GM12878 (cell line): ENCODE measurements around the gene MESD. TPM values are rescaled to one million over a fixed set of nuclear protein-coding genes. Genes with fewer than 3 reads are reported as not detected.

Experiments used
- ATAC-seq: fragments of 200-7000 bp; cut with Tn5 transposase; 3 replicates; pipeline ENCODE4 v1.9.1; 2020; ENCODE audit warnings: mild to moderate bottlenecking, moderate library complexity
- BruUV-seq: library from RNA; stranded (reverse); fragments of 400-500 nt; replicated peaks from 2 replicates; lab custom pipeline; 2021; lab: Mats Ljungman, UMichigan
- CTCF ChIA-PET: fragments of 300-600 bp; sonication (Branson Sonifier 250); formaldehyde crosslinking; extraction: SDS; loops from one replicate; lab custom pipeline; 2021; ENCODE audit warnings: inconsistent platforms; lab: Yijun Ruan, JAX
- POLR2A ChIA-PET: fragments of 350-600 bp; formaldehyde crosslinking; extraction: SDS; loops from one replicate; lab custom pipeline; 2021; ENCODE audit warnings: inconsistent platforms; lab: Charles Lee
- RAD21 ChIA-PET: fragments of 300-600 bp; sonication (Branson Sonifier 250); formaldehyde crosslinking; loops from one replicate; lab custom pipeline; 2023; ENCODE audit warnings: antibody characterized with exemption; ENCODE audit not compliant: unreplicated experiment; lab: Charles Lee
- SMC1A ChIA-PET: fragments of 300-600 bp; sonication (Branson Sonifier 250); formaldehyde crosslinking; loops from one replicate; lab custom pipeline; 2023; ENCODE audit not compliant: unreplicated experiment, uncharacterized antibody; lab: Charles Lee
- DNase-seq: peaks from one replicate; pipeline ENCODE4 v3.0.0-alpha.2; 2011; ENCODE audit warnings: low read depth, low spot score
- FAIRE-seq: peaks from 3 replicates; lab custom pipeline; 2011; peaks lifted over from hg19 to GRCh38; lab: Jason Lieb, UNC
- H2AFZ ChIP-seq: 2 replicates; pipeline ENCODE4 v1.6.0; 2011; ENCODE audit warnings: low read depth, low read length, control low read depth; ENCODE audit not compliant: control insufficient read depth
- H3K27ac ChIP-seq: 2 replicates; pipeline ENCODE4 v1.5.1; 2011; ENCODE audit warnings: control low read depth; ENCODE audit not compliant: control insufficient read depth, insufficient read depth
- H3K27me3 ChIP-seq, 2 experiments: replicated peaks in 1 of 2; 2 replicates each; pipeline versions ENCODE4 v1.6.0 to v1.6.1; 2011; ENCODE audit warnings: low read length in 1 of 2; ENCODE audit not compliant: control insufficient read depth in 2 of 2, insufficient read depth in 2 of 2
- H3K36me3 ChIP-seq, 2 experiments: 2 replicates each; pipeline ENCODE4 v1.5.1; 2011; ENCODE audit warnings: low read length in 1 of 2; ENCODE audit not compliant: control insufficient read depth in 2 of 2, insufficient read depth in 2 of 2
- H3K4me1 ChIP-seq: 2 replicates; pipeline ENCODE4 v1.6.1; 2011; ENCODE audit warnings: mild to moderate bottlenecking, low read length, moderate library complexity, mixed read lengths; ENCODE audit not compliant: control insufficient read depth, insufficient read depth
- H3K4me2 ChIP-seq: 2 replicates; pipeline ENCODE4 v1.6.0; 2011; ENCODE audit warnings: control low read depth; ENCODE audit not compliant: control insufficient read depth, insufficient read depth
- H3K4me3 ChIP-seq: fragments of 200-600 bp; sonication (generic); 2 replicates; pipeline ENCODE4 v1.5.1; 2016
- H3K79me2 ChIP-seq: 2 replicates; pipeline ENCODE4 v1.6.0; 2011; ENCODE audit warnings: low read length; ENCODE audit not compliant: control insufficient read depth, insufficient read depth
- H3K9ac ChIP-seq: 2 replicates; pipeline ENCODE4 v1.8.0; 2011; ENCODE audit warnings: low read length, control low read depth, mixed read lengths; ENCODE audit not compliant: control insufficient read depth, insufficient read depth
- H3K9me3 ChIP-seq: replicated peaks from 3 replicates; pipeline ENCODE4 v1.5.1; 2011; ENCODE audit warnings: mild to moderate bottlenecking, low read length; ENCODE audit not compliant: control insufficient read depth, insufficient read depth
- H4K20me1 ChIP-seq: 2 replicates; pipeline ENCODE4 v1.6.0; 2011; ENCODE audit not compliant: control insufficient read depth, insufficient read depth
- CHD1 ChIP-seq: IDR thresholded peaks from 2 replicates; pipeline ENCODE4 v1.6.1; 2012; ENCODE audit warnings: low read depth, low read length, improper control_type of control experiment
- ELK1 ChIP-seq: IDR thresholded peaks from 2 replicates; pipeline ENCODE4 v1.6.1; 2012; ENCODE audit warnings: low read depth, low read length, improper control_type of control experiment
- ESRRA ChIP-seq: IDR thresholded peaks from 2 replicates; pipeline ENCODE4 v1.6.1; 2012; ENCODE audit warnings: mild to moderate bottlenecking, low read length, improper control_type of control experiment
- FOXK2 ChIP-seq: fragments of 450-650 bp; IDR thresholded peaks from 2 replicates; pipeline ENCODE4 v1.6.1; 2017; ENCODE audit warnings: mild to moderate bottlenecking, moderate library complexity
- IKZF2 ChIP-seq, 2 experiments: fragments of 450-650 bp; IDR thresholded peaks; 2 replicates each; pipeline ENCODE4 v1.6.1; 2017; ENCODE audit warnings: mild to moderate bottlenecking in 2 of 2, moderate library complexity in 2 of 2
- MYB ChIP-seq: fragments of 150-350 bp; IDR thresholded peaks from 2 replicates; pipeline ENCODE4 v1.6.1; 2014; ENCODE audit warnings: mild to moderate bottlenecking, low read depth, low read length, borderline replicate concordance
- NBN ChIP-seq: fragments of 450-650 bp; IDR thresholded peaks from 2 replicates; pipeline ENCODE4 v1.6.1; 2016
- POU2F2 ChIP-seq: IDR thresholded peaks from 3 replicates; pipeline ENCODE4 v1.6.1; 2011; ENCODE audit warnings: low read depth, mild to moderate bottlenecking, low read length, borderline replicate concordance
- SMAD5 ChIP-seq: IDR thresholded peaks from 2 replicates; pipeline ENCODE4 v1.6.1; 2016; ENCODE audit warnings: antibody characterized with exemption, low read depth
- SPI1 ChIP-seq: IDR thresholded peaks from 2 replicates; pipeline ENCODE4 v1.6.1; 2011; ENCODE audit warnings: low read depth, mild to moderate bottlenecking, low read length, moderate library complexity, borderline replicate concordance; ENCODE audit not compliant: insufficient read depth
- WGBS: methylation state at CpG from one replicate; pipeline ENCODE4 v1.1.6; 2016; ENCODE audit warnings: low lambda C conversion rate; ENCODE audit not compliant: insufficient replicate concordance, insufficient coverage; ENCODE audit errors: missing lambda C conversion rate; 5-methylcytosine and 5-hydroxymethylcytosine counted together
- in situ Hi-C: fragments of 300-500 bp; cut with MboI; formaldehyde crosslinking; loops from 9 replicates; pipeline ENCODE4 v1.14.3; 2018; ENCODE audit warnings: mixed read lengths
- intact Hi-C: fragments of 100-400 bp; cut with micrococcal nuclease; formaldehyde crosslinking; loops from one replicate; pipeline ENCODE4 v1.14.2; 2022; ENCODE audit not compliant: unreplicated experiment
- polyA plus RNA-seq, 11 experiments: library from polyadenylated mRNA; depleted of rRNA in 4 of 11; unstranded in 6 of 11; stranded (reverse) in 5 of 11; fragments of >200 nt; fragmentation: Nextera tagmentation in 4 of 11; fragmentation: Illumina TruSeq in 1 of 11; extraction: Ambion mirVana in 4 of 11; extraction: Trizol in 1 of 11; gene quantifications; 1 replicate in 1 of 11; 2 replicates in 10 of 11; pipeline versions ENCODE4 v1.2.1 to v1.2.3, GENCODE V29; 2011 to 2016; ENCODE audit warnings: inconsistent platforms in 2 of 11, missing spikeins in 2 of 11, low read depth in 1 of 11
- total RNA-seq, 4 experiments: library from RNA; depleted of rRNA in 3 of 4; stranded (reverse); fragments of >200 nt in 3 of 4; fragmentation: Illumina TruSeq in 1 of 4; extraction: Trizol in 1 of 4; gene quantifications; 2 replicates each; pipeline versions ENCODE4 v1.2.1 to v1.2.3, GENCODE V29; 2013 to 2021

MESD gene
- total and polyA plus RNA-seq, 10 of the 15 experiments (the other 5 are each of a cell fraction or from before 2014, with no cell fraction given): 10.2 to 39.8 (median 20.9) TPM

- H3K36me3 ChIP-seq: no peaks in the 10 kb centered on the region
- H3K4me3 ChIP-seq: no peak overlapping the region
- no peak overlapping the region for H2AFZ ChIP-seq
- in situ Hi-C loops (no loop called here), intact Hi-C loops (no loop called here)
- ChIA-PET SMC1A (no interaction called here), RAD21 (no interaction called here), POLR2A (no interaction called here), CTCF (no interaction called here)
- DNase-seq (no peak), FAIRE-seq (no peak), ATAC-seq (no peak)
- WGBS: 66% methylated on average over 5 of the region's 5 CpGs
- no peaks in the 10 kb centered on the region for H3K4me1 ChIP-seq
- no peak overlapping the region for H3K9ac ChIP-seq
- no peak overlapping the region for H3K4me2 ChIP-seq
- no TSS peak for BruUV-seq
- no peak overlapping the region for H3K27ac ChIP-seq
- TF ChIP-seq ELK1 (no peak), SMAD5 (no peak), POU2F2 (no peak), MYB (no peak), IKZF2 (IDR thresholded peaks at IDR 0.05) (no peak), ESRRA (no peak), SPI1 (no peak), CHD1 (no peak), FOXK2 (no peak), NBN (no peak)
- no peaks in the 10 kb centered on the region; a peak in 1 of 4 replicates for H3K27me3 ChIP-seq
- H4K20me1 ChIP-seq: no peaks in the 10 kb centered on the region
- no peaks in the 10 kb centered on the region for H3K79me2 ChIP-seq
- H3K9me3 ChIP-seq: no peaks in the 10 kb centered on the region
Measured at GRCh38 chr15:80932513-80932815, 57.2 kb downstream of the MESD start.
